ENCODE measurements around the gene NFAM1.

Gene NFAM1

DNA sequence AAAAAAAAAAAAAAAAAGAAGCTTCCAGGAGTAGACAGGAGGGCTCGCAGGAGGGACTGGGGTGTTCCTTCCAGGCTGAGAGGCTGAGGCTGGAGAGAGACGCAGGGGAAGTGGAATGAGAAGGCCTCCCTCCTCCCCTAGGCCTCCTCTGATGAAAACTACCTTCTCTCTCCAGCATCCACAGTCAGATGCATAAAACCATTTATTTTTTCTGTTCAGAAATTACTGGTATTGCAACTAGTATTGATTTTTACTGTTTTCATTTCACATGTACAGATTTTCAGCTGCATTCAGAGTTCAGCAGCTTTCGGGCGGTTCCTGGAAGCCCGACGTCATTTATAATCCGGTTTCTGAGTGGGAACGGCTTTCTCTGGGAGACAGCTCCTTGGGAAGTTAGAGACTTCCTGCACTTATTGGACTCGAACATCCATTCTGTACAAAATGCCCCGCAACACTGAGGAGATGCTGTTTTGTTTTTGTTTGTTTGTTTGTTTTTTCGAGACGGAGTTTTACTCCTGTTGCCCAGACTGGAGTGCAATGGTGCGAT is 6.9 kb upstream of the NFAM1 start:
- no peak for DNase-seq

DNA sequence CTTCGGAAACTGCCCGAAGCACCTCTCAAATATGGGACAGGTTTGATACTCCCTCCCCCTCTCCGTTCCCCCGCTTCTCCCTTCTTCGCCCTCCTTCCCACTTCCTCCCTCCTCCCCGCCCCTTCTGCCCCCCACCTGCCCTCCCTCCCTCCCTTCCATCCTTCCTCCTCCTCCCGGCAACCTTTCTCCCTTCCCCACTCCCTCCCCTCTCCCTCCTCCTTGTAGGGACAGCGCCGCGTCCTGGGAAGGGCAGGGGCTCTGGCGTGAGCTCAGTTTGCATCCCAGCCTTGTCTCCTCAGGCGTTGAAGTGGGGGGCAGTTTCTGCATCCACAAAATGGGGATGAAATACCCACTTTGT is 6.1 kb upstream of the NFAM1 start:
- DNase-seq: no peak

DNA sequence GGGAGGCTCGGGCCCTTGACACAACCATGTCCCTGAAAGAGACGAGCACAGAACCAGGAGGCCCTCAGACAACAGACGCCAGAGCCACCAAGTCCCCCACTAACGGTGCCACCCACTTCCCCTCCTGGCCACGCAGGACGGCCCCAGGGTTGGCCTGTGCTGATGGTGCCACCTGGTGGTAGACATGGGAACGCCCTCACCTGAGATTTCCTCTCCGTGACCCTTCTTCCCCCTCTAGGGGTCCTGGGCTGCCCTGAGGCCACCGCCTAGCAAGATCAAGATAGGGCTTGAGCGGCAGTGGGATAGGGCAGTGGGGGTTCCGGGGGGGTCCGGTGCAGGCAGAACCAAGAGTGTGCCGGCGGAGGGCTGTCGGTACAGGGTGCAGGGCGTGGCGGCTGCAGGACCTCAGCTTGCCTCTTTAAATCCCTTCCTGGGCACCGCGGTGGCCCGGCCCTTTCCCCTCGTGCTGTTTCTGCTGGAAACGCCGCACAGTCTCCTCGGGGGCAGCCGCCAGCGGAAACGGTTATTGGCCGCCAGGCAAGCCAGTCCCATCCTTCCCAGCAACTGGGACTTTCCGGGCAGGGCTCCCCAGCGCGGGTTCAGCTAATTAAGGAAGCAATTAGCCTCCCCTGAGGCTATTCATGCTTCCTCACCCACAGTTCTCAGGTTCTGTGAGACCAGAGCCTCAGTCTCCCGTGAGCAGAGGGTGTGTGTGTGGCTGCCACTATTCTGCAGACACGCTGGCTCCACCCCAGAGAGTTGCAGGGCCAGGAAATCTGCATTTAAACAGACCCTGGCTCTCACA is 5.5 kb upstream of the NFAM1 start:
- peak; percentile 75 for DNase-seq

DNA sequence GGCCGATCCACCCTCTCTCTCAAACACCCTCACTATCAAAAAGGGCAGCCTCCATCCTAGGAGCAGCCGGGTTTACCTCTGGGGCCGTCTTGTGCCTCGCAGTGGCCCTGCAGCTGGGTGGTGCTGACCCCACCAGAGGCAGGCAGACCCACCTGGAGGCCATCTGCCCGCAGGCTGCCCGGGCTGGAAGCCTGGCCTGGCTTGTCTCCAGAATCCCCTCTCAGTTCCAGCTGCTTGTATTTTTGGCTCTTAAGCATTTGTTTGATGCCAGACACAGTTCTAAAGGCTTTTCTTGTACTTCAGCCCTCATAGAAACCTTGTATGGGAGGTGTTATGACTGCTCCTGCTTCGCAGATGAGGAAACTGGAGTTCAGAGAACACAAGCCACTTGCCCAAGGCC is 4.2 kb upstream of the NFAM1 start:
- no peak for DNase-seq

DNA sequence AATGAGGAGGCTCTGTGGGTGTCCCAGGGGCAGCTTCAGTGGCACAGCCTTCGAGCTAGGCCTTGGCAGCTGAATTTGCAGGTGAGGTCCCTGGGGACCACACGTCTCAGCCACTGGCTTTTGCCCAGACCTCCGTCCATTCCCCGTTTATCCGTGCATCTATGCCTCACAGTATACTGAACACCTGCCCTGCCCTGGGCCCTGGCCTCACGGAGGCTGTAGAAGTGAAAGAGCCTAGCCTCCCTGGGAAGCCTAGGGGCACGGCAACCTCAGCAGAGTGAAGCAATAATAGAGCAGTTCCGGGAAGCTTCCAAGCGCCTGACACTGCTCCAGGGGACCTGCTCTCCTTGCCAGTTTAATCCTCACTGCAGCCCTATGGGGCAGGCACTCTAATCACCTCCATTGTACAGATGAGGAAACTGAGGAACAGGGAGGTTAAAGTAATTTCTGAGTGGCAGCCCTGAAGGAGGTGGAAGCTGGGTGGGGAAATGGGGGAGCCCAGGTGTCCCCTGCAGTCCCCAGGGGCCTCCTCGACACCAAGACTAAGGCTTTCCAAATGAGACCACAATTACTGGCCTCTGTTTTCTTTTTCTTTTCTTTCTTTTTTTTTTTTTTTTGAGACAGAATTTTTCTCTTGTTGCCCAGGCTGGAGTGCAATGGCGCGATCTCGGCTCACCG is 2.7 kb upstream of the NFAM1 start:
- no peak for DNase-seq

DNA sequence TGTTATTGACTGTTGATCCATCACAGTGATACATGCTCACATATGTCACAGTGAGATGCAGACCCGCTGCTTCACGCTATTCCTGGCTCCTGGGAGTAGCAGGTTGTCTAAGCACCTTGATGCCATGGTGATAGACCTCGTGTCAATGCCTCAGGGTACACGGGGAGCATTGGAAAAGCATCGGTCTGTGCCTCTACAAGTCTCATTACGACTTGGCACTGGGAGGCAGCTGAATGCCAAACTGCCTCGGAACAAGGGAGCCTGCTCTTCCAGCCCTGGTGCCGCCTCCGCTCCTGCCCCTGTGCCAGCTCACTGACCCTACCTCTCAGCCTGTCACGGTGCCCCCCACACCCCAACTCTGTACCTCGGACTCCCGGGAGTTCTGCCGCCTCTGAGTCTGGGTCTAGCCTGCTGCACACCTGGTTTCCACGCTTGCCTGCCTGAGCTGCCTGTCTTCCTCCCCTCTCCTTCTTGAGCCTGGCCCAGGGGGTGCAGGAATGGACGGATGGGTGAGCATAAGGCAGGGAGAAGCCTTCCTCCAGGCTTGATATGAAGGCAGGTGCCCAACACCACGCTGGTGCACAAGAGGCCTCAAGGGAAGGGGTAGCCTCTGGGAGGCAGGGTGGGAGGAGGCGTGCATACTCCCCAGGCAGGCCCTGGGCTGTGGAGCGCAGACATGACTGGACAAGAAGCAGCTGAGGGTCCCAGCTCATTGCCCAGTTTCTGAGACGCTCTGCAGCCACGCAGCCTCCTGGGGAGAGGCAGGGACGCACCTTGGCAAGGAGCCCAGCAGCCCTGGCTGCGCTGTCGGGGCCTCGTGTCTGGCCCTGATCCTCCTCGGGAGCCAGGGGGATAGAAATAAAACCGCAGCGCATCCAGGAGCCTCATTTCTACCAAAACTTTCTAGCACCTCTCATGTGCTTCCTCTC is 1.8 kb upstream of the NFAM1 start:
- DNase-seq: no peak

DNA sequence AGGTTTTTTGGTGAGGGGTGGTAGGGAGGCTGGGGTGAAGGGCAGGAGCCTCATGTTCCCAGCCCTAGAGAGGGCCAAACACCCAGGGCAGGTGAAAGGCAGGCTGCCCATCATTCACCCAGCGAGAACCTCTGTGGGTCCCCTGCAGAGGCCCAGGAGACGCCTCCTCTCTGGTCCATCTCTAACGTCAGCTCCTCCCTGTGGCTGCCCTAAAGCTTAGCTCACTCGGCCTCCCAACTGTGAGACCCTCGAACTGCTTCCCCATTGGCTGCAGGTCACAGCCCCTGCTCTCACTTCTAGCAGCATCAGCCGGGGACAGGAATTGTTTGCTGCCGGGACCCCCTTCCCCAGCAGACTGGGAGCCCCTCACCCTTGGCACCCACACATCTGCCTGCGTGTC is 615 bp upstream of the NFAM1 start:
- no peak for DNase-seq

DNA sequence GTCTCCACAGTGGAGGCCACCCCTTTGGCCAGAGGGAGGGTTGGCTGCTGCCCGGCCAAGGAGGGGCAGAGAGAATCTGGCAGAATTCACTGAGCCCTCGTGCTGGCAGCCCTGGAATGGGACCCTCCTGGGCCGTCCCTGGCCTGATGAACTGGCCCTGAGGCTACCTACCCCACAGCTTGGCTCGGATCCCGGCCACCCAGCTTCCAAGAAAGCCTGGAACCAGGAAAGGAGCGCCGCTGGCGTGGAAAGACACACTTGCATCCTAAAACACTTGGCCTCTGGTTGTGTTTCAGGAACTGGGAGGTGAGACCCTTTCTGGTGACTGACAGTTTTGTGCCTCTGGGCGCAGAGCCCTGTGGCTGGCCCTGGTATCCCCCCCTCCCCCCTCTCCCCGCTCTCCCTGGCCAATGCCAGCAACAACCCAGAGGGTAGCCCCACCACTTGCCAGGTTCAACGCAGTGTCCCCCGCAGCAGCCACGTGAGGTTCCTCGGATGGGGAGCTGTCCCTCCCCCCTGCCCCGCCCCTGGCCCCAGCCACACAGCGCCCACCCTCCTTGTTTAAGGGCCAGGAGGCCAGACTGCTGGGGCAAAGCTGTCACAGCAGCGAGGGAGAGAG is 693 bp downstream of the NFAM1 start:
- no peak for DNase-seq

DNA sequence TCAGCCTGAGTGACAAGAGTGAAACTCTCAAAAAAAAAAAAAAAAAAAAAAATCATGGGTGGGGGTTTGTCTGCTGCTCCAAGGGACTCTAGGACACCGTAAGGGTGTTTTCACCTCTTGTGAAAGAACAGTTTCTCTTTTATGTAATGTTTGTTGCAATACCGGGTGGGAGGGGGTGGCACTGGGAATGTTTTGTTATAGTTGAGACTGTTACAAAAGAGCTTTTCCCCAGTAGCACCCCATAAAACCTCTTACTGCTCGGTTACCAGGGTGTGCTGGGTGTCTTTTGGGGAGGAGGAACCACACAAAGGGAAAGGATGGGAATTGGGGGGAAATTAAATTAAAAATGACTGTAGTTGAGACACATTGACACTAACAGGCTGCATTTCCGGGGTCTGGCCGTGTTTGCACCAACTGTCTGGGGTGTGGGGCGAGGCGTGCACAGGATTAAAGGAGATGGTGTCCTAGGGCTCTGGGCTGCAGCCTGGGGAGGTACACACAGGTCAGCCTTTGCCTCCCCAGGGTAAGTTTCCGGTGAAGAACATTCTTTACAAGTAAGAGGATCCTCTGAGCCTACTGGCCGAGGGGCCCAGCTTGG is 1.6 kb downstream of the NFAM1 start:
- no peak for DNase-seq

DNA sequence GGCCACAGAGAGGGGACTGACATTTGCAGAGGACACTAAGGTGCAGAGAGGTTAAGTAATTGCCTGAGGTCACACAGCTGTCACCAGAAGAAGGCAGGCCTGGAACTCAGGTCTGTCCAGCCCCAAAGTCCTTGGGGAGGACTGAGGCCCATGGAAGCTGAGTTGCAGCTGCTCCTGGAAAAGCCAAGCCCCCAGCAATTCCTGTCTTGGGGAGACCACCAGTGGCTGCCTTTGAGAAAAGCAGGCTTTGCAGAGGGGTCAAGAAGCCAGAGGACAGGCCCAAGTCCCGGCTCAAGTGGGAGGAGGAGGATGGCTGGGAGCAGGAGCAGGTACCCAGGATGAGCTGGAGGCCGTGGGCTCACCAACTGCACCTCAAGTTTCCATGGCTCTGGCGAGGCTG is 3.4 kb downstream of the NFAM1 start:
- no peak for DNase-seq

DNA sequence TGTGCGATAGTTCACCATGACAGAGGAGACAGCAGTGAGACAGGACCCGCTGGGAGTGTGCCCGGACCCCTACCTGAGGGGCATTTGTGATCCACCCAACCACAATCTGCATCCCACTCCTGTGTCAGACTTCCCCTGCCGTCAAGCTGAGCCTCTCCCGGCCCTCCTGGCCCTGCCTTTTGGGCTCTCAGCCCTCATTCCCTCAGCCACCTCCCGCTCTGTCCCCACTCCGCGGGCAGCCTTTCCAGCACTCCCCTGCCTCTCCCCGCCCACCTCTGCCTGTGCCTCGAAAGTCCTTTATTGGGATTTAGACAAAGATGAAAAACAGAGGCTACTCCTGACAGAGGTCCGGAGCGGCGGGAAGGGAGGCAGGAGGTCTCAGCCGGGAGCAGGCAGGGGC is 4.2 kb downstream of the NFAM1 start:
- no peak for DNase-seq

DNA sequence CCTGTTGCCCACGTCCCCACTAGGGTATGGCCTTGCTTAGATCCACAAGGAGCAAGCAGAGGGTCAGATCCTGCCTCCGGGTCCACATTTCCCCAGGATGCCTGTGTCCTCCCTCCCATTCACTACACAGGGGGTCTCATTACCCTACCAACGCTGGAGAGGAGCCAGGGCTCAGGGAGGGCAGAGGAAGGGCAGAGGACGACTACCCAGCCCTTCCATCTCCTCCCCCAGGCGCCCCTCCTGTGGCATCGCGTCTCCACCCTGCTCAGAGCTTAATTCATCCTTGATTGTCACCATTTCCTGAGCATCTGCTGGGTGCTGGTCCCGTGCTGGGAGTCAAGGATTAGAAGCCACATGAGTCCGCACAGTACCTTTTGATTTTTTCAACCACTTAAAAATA is 5.0 kb downstream of the NFAM1 start:
- DNase-seq: no peak

DNA sequence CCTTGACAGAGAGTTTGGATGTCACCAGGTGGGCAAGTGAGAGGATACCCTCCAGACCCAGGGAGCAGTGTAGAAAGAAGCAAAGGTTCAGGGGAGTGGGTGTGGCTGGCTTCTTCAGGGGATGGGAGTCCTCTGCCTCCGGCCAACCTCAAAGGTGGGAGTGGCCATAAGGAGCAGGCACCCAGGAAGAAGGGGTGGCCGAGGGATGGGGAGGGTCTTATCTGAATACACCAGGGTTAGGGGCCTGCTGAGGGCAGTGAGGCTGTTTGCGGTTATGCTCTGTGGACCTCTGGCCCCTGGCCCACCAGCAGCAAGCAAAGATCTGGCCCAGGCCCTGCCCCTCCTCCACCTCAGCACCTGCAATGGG is 6.2 kb downstream of the NFAM1 start:
- no peak for DNase-seq

DNA sequence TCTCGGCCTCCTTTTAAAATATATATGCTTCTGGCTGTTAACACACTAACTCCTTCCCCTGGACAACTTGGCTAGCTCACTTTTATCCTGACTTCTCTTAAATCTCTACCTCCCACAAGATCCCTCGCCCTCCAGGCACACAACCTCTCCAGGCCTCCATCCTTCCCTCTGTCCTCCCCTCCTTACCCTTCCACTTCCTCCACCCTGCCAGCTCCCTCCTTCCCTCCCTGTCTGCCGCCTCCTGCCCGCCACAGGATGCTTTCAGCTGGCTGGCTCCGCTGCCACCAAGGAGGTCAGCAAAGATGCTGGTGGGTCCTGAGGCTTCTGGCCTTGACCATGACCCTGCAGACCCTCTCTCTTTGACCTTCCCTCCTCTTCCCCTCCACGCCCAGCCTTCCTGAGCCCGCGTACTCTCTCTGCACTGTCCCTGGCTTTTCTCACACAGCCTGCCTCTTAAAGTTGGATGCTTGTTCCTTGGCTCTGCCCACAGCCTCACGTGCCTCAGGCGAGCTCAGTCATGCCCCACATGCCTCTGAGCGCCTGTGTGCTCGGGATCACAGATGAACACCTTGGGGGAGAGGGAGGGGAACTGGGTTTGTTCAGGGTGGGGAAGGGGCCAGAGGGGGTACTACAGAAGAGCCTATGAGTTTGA is 6.7 kb downstream of the NFAM1 start:
- DNase-seq: no peak

DNA sequence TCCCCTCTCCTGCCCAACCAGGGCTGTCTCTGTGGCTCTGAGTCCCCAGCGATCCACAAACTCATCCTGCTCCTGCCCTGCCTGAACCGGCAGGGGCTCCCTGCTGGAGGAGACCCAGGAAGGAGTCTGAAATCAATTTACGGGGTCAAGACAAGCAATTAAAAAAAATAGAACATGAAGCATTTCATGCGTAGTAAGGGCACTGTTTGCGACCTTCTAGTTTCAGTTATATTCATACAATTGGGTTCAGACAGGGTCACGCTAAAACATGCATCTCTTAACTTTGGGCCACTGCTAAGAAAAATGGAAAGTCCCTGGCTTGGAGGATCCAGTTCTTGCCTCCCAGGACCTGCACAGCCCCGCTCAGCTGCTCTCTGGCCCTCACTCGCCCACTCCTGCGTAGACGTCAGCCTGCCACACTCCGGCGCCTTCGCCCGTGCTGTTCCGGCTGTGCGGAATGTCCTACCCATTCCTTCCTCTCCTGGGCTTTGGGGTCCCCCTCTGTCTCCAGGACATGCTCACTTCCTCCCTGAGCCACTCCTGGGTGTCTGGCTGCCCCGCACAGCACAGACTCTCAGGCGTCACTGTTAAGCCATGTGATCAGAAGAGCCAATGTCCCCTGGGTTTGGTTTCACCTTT is 12.8 kb downstream of the NFAM1 start:
- DNase-seq: no peak

DNA sequence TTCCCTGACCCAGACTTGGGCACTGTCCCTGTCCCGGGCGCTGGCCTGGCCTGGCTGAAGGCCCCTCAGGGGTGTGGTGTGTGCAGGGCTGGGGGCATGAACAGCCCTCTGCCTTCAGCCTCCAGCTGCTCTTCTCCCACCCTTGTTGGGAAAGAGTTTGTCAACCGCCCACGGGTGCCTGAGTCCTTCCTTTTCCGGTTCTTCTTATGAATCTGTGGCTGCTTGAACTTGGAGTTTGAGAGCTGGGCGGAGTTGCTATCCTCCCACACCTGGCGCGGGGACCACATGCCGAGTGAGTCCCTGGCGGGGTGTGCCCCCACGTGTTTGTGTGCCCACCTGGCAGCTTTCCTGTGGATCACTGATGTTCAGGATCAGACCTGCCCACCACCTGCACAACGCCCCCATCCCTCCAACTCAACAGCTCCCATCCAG is 13.4 kb downstream of the NFAM1 start:
- DNase-seq: no peak

DNA sequence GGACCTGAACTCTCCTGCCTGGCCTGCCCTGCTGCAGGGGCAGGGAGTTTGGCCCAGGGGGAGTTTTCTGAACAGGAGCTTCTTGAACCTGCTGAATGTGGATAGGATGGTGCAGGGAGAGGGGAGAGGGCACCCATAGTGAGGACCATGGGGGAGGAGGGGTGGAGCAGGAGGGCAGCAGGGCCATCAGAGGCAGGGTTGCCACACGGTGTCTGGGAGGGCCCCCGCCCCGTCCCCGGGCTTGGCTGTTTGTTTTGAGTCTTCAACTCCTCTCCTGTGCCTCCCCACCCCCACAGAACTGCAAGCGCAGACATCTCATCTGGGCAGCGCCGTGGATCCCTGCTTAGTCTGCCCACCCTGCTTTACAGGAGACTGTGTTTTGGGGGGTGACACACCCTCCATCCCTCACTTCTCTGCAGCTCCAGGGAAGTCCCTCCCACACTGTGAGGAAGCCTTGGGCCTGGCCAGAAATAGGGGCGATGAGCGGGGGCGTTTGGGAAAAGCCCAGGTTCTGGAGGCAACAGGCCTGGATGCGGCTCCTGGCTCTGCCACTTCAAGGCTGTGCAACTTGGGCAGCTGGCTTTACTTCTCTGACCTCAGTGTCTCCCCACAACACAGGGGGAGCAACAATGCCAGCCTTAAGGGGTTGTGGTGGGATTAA is 14.4 kb downstream of the NFAM1 start:
- no peak for DNase-seq

DNA sequence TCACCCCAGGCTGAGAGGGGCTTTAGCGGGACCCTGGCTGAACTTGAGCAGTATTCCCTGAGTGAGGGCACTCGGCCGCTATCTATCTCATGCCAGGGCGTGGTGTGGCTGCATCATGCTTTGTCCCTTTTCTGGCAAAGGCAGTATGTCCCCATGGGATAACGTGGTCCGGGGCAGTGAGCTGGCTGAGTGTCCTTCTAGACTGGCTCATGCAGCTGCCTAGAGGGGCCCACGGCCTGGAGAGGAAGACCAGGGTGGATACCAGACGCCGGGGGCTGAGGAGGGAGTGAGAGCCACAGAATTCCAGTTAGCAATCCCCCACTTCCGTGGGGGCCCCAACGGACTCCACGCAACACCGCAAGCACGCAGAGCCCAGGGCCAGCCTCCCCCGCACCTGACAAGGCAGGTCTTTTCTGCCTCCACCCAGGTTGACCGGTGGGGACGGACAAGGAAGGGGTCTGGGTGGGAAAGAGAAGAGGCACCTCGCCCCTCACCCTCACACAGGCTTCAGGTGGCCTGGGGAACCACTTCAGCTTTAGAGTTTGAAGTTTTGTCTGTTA is 15.5 kb downstream of the NFAM1 start:
- no peak for DNase-seq

DNA sequence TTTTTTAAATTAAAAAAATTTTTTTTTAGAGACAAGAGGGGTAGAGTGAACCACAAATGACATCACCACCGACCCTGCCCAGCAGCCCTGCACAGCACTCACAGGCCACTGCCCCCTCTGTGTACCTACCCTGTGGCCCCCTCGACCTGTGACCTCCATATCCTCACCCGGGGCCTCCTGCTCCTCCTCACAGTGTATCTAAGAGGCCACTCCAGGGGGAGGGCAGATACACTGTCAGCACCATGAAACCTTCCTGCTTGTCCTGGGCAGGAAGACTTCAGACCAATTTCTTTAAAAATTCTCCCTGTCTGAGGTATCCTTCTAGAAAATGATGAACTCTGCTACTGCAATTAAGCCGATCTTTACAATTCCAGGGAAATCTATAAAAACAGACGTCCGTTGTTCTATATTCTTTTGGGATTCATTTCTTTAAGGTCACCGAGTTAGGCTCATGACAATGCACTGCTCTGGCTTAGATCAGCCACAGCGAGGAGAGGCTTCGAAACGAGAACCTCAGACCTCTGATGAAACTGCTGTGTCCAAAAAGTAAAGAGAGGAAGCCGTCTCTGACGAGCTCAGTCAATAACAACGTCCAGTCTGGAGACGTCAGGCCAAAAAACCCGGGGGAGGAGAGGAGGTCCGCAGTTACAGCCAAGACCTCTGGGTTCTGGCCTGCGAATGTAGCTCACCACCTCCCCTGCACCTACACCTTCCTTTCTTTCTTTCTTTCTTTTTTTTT is 17.5 kb downstream of the NFAM1 start:
- no peak for DNase-seq

DNA sequence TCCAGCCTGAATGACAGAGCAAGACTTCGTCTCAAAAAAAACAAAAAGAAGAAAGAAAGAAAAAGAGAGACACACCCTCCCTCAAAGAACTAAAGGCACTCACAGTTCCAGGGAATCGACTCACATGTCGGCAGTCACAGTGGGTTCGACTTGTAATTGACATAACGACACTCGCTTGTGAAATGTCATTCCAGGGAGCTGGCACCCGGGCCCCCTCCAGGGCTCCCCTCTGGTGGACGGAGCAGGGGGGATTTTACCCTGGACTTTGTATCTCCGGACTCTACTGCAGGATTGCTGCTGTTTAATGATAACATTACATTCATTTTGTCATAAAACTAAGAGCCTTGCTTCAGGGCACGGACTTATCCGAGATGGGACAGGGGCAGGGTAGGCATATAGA is 18.2 kb downstream of the NFAM1 start:
- no peak for DNase-seq
